Central memory CD8-positive, alpha-beta T cell (primary cell): Measurements from ENCODE around the gene CALML5.

Experiments
- ATAC-seq: fragments of 150-1000 bp; cut with Tn5 transposase; replicated peaks from 2 replicates; pipeline ENCODE4 v1.10.0; 2022; ENCODE audit warnings: mild to moderate bottlenecking, moderate FRiP score, moderate number of reproducible peaks; ENCODE audit not compliant: poor library complexity, severe bottlenecking; ENCODE audit errors: extremely low read depth
- DNase-seq, 2 donors: peaks; one replicate each; pipeline ENCODE4 v3.0.0; 2021; ENCODE audit warnings: low spot score in 2 of 2
- H3K27ac Mint-ChIP-seq: one replicate; pipeline ENCODE4 v1.8.0; 2022; ENCODE audit warnings: low read depth, mild to moderate bottlenecking, moderate library complexity, mixed read lengths
- H3K27me3 Mint-ChIP-seq: one replicate; pipeline ENCODE4 v1.8.0; 2022; ENCODE audit warnings: mixed read lengths
- H3K36me3 Mint-ChIP-seq: one replicate; pipeline ENCODE4 v1.8.0; 2022; ENCODE audit warnings: mild to moderate bottlenecking, moderate library complexity, mixed read lengths; ENCODE audit not compliant: insufficient read depth
- H3K4me1 Mint-ChIP-seq: one replicate; pipeline ENCODE4 v1.8.0; 2022; ENCODE audit warnings: mixed read lengths
- H3K4me3 Mint-ChIP-seq: one replicate; pipeline ENCODE4 v1.8.0; 2022; ENCODE audit warnings: mild to moderate bottlenecking, moderate library complexity, mixed read lengths
- H3K9me3 Mint-ChIP-seq: one replicate; pipeline ENCODE4 v1.8.0; 2022; ENCODE audit warnings: mixed read lengths

Gene CALML5

GRCh38 chr10:5499493-5500140 is at the start of gene CALML5:
CALML5 (minus strand) TSS chr10:5499570; CDS start chr10:5499438, 132 bp downstream.
- H3K9me3 Mint-ChIP-seq, result no peaks in the 10 kb centered on the region
- no peak within 1 kb of the TSS for H3K27ac Mint-ChIP-seq
- H3K27me3 Mint-ChIP-seq, result peaks cover 21% of the 10 kb centered on the region
- no peak within 1 kb of the TSS for H3K4me3 Mint-ChIP-seq
- no peak for ATAC-seq
- no peaks in the 10 kb centered on the region for H3K36me3 Mint-ChIP-seq
- H3K4me1 Mint-ChIP-seq, result no peaks in the 10 kb centered on the region
- DNase-seq, result no peak

- ATAC-seq (no peak), DNase-seq (no peak)
- Mint-ChIP-seq H3K36me3 (no peaks in the 10 kb centered on the region), H3K9me3 (no peaks in the 10 kb centered on the region), H3K27me3 (peaks cover 13% of the 10 kb centered on the region), H3K27ac (no peak overlapping the region), H3K4me1 (peaks cover 15% of the 10 kb centered on the region), H3K4me3 (no peak overlapping the region)
Observed at GRCh38 chr10:5547931-5548660, 48.7 kb upstream of the CALML5 start.

- Mint-ChIP-seq H3K9me3 (no peaks in the 10 kb centered on the region), H3K27me3 (peaks cover 8% of the 10 kb centered on the region), H3K36me3 (no peaks in the 10 kb centered on the region), H3K27ac (no peak overlapping the region), H3K4me1 (peaks cover 10% of the 10 kb centered on the region), H3K4me3 (no peak overlapping the region)
- DNase-seq (no peak), ATAC-seq (no peak)
Observed at GRCh38 chr10:5547681-5547930, 48.2 kb upstream of the CALML5 start.

- DNase-seq (no peak), ATAC-seq (no peak)
- H3K36me3 Mint-ChIP-seq, result no peaks in the 10 kb centered on the region
- H3K27me3 Mint-ChIP-seq, result peaks cover 8% of the 10 kb centered on the region
- no peak overlapping the region for H3K27ac Mint-ChIP-seq
- H3K9me3 Mint-ChIP-seq, result peaks cover 3% of the 10 kb centered on the region
- H3K4me3 Mint-ChIP-seq, result no peak overlapping the region
- peaks cover 5% of the 10 kb centered on the region for H3K4me1 Mint-ChIP-seq
Observed at GRCh38 chr10:5546891-5547680, 47.7 kb upstream of the CALML5 start.

- peaks cover 8% of the 10 kb centered on the region for H3K27me3 Mint-ChIP-seq
- no peak for DNase-seq
- H3K9me3 Mint-ChIP-seq, result peaks cover 7% of the 10 kb centered on the region
- no peaks in the 10 kb centered on the region for H3K4me1 Mint-ChIP-seq
- H3K27ac Mint-ChIP-seq, result no peak overlapping the region
- no peak for ATAC-seq
- no peaks in the 10 kb centered on the region for H3K36me3 Mint-ChIP-seq
- no peak overlapping the region for H3K4me3 Mint-ChIP-seq
Observed at GRCh38 chr10:5545778-5546710, 46.7 kb upstream of the CALML5 start.

- no peaks in the 10 kb centered on the region for H3K4me1 Mint-ChIP-seq
- H3K27ac Mint-ChIP-seq, result no peak overlapping the region
- DNase-seq (no peak), ATAC-seq (no peak)
- no peaks in the 10 kb centered on the region for H3K36me3 Mint-ChIP-seq
- H3K4me3 Mint-ChIP-seq, result no peak overlapping the region
- H3K27me3 Mint-ChIP-seq, result peaks cover 8% of the 10 kb centered on the region
- peaks cover 7% of the 10 kb centered on the region for H3K9me3 Mint-ChIP-seq
Observed at GRCh38 chr10:5545426-5545777, 46.0 kb upstream of the CALML5 start.

- H3K9me3 Mint-ChIP-seq, result peaks cover 7% of the 10 kb centered on the region
- H3K4me1 Mint-ChIP-seq, result no peaks in the 10 kb centered on the region
- peaks cover 8% of the 10 kb centered on the region for H3K27me3 Mint-ChIP-seq
- DNase-seq, result no peak
- H3K27ac Mint-ChIP-seq, result no peak overlapping the region
- no peaks in the 10 kb centered on the region for H3K36me3 Mint-ChIP-seq
- no peak for ATAC-seq
- no peak overlapping the region for H3K4me3 Mint-ChIP-seq
Observed at GRCh38 chr10:5545011-5545410, 45.6 kb upstream of the CALML5 start.

GRCh38 chr10:5544216-5544805 is 44.9 kb upstream of the CALML5 start:
- Mint-ChIP-seq H3K27ac (no peak overlapping the region), H3K4me1 (no peaks in the 10 kb centered on the region), H3K27me3 (peaks cover 9% of the 10 kb centered on the region), H3K36me3 (no peaks in the 10 kb centered on the region), H3K4me3 (no peak overlapping the region), H3K9me3 (peaks cover 7% of the 10 kb centered on the region)
- DNase-seq (no peak), ATAC-seq (no peak)

GRCh38 chr10:5543623-5544022 is 44.3 kb upstream of the CALML5 start:
- DNase-seq, result no peak
- no peak overlapping the region for H3K4me3 Mint-ChIP-seq
- no peaks in the 10 kb centered on the region for H3K4me1 Mint-ChIP-seq
- H3K27ac Mint-ChIP-seq, result no peak overlapping the region
- H3K27me3 Mint-ChIP-seq, result peaks cover 16% of the 10 kb centered on the region
- no peaks in the 10 kb centered on the region for H3K36me3 Mint-ChIP-seq
- peaks cover 7% of the 10 kb centered on the region for H3K9me3 Mint-ChIP-seq
- no peak for ATAC-seq

- no peak for ATAC-seq
- no peak for DNase-seq
- Mint-ChIP-seq H3K27ac (no peak overlapping the region), H3K36me3 (no peaks in the 10 kb centered on the region), H3K4me3 (no peak overlapping the region), H3K27me3 (peaks cover 28% of the 10 kb centered on the region), H3K4me1 (no peaks in the 10 kb centered on the region), H3K9me3 (peaks cover 7% of the 10 kb centered on the region)
Observed at GRCh38 chr10:5542100-5542499, 42.7 kb upstream of the CALML5 start.

GRCh38 chr10:5540891-5541290 is 41.5 kb upstream of the CALML5 start:
- no peak overlapping the region for H3K27ac Mint-ChIP-seq
- peaks cover 7% of the 10 kb centered on the region for H3K9me3 Mint-ChIP-seq
- DNase-seq, result no peak
- ATAC-seq, result no peak
- H3K36me3 Mint-ChIP-seq, result no peaks in the 10 kb centered on the region
- no peak overlapping the region for H3K4me3 Mint-ChIP-seq
- peaks cover 20% of the 10 kb centered on the region for H3K27me3 Mint-ChIP-seq
- no peaks in the 10 kb centered on the region for H3K4me1 Mint-ChIP-seq

GRCh38 chr10:5540080-5540479 is 40.7 kb upstream of the CALML5 start:
- Mint-ChIP-seq H3K27me3 (peaks cover 20% of the 10 kb centered on the region), H3K36me3 (no peaks in the 10 kb centered on the region), H3K9me3 (peaks cover 7% of the 10 kb centered on the region), H3K27ac (no peak overlapping the region), H3K4me1 (no peaks in the 10 kb centered on the region), H3K4me3 (no peak overlapping the region)
- no peak for DNase-seq
- ATAC-seq, result no peak
